ENCODE results near the gene BBS4.
A peak's percentile ranks its signal among the peaks of the same experiment; 100 is the strongest.
"Not testable (repeated sequence)": the region's sequence is repeated elsewhere in the genome, so short reads cannot be mapped to it uniquely, and the experiment has no call there.

Gene BBS4

GRCh38 chr15:72685925-72686794 is at the start of gene BBS4, which contains the start of gene HIGD2B:
Gene BBS4, plus strand, starts transcription at chr15:72686207. Its CDS starts 21 bp downstream, at chr15:72686228.
Gene HIGD2B, minus strand, starts transcription at chr15:72686182. Its CDS starts 9,808 bp downstream, at chr15:72676374.
- DNase-seq (ENCODE audit: low read depth), result peak; percentile 83
- TF ChIP-seq CTCF (conservative IDR thresholded peaks at IDR 0.05; ENCODE audit: control insufficient read depth, insufficient read depth, low read depth, low read length), result no peak
- peak within 1 kb of the TSS; percentile 64 for H3K4me3 ChIP-seq (ENCODE audit: control insufficient read depth, low read depth, low read length)

GRCh38 chr15:72636519-72637282 is 49.3 kb upstream of the BBS4 start:
- peak overlapping the region; percentile 26 for H3K4me3 ChIP-seq (ENCODE audit: control insufficient read depth, low read depth, low read length)
- peak; percentile 83 for DNase-seq (ENCODE audit: low read depth)

GRCh38 chr15:72639759-72640483 is 46.1 kb upstream of the BBS4 start:
- DNase-seq (ENCODE audit: low read depth); H3K4me3 ChIP-seq (ENCODE audit: control insufficient read depth, low read depth, low read length): not testable (repeated sequence)

- DNase-seq (ENCODE audit: low read depth), result not testable (repeated sequence)
Observed at GRCh38 chr15:72642271-72642670, 43.7 kb upstream of the BBS4 start.

GRCh38 chr15:72648631-72649253 is 37.3 kb upstream of the BBS4 start:
- not testable (repeated sequence) for H3K4me3 ChIP-seq (ENCODE audit: control insufficient read depth, low read depth, low read length); DNase-seq (ENCODE audit: low read depth)

More at GRCh38 chr15:72642271-72642670, 43.7 kb upstream of the BBS4 start:
- H3K4me3 ChIP-seq (ENCODE audit: control insufficient read depth, low read depth, low read length), result not testable (repeated sequence)

- not testable (repeated sequence) for DNase-seq (ENCODE audit: low read depth); H3K4me3 ChIP-seq (ENCODE audit: control insufficient read depth, low read depth, low read length)
Observed at GRCh38 chr15:72654397-72654796, 31.6 kb upstream of the BBS4 start, which contains the start of gene GOLGA6B. Gene GOLGA6B, plus strand, starts transcription at chr15:72654697. Its CDS starts 41 bp downstream, at chr15:72654738.

- DNase-seq (ENCODE audit: low read depth), result not testable (repeated sequence)
Observed at GRCh38 chr15:72656014-72656413, 30.0 kb upstream of the BBS4 start.

GRCh38 chr15:72661081-72661480 is 24.9 kb upstream of the BBS4 start:
- not testable (repeated sequence) for DNase-seq (ENCODE audit: low read depth); H3K4me3 ChIP-seq (ENCODE audit: control insufficient read depth, low read depth, low read length)

More at GRCh38 chr15:72656014-72656413, 30.0 kb upstream of the BBS4 start:
- H3K4me3 ChIP-seq (ENCODE audit: control insufficient read depth, low read depth, low read length), result not testable (repeated sequence)

- DNase-seq (ENCODE audit: low read depth); H3K4me3 ChIP-seq (ENCODE audit: control insufficient read depth, low read depth, low read length): not testable (repeated sequence)
Observed at GRCh38 chr15:72663931-72664330, 22.1 kb upstream of the BBS4 start.

- DNase-seq (ENCODE audit: low read depth); H3K4me3 ChIP-seq (ENCODE audit: control insufficient read depth, low read depth, low read length): not testable (repeated sequence)
Observed at GRCh38 chr15:72665706-72666105, 20.3 kb upstream of the BBS4 start.

- not testable (repeated sequence) for DNase-seq (ENCODE audit: low read depth); H3K4me3 ChIP-seq (ENCODE audit: control insufficient read depth, low read depth, low read length)
Observed at GRCh38 chr15:72669803-72670202, 16.2 kb upstream of the BBS4 start.

Measured in fibroblast of mammary gland (primary cell).